HG02623 (cell line): Measurements from ENCODE around the gene PWWP2B.
"Not testable (repeated sequence)": the region's sequence is repeated elsewhere in the genome, so short reads cannot be mapped to it uniquely, and the experiment has no call there.

Experiments
- ATAC-seq: cut with Tn5 transposase; IDR thresholded peaks from one replicate; pipeline ENCODE4 v1.9.1; 2021; ENCODE audit warnings: moderate library complexity; ENCODE audit not compliant: unreplicated experiment

PWWP2B gene

GRCh38 chr10:132379026-132379425 lies 18.0 kb upstream of the PWWP2B start:
- not testable (repeated sequence) for ATAC-seq

GRCh38 chr10:132380986-132381385 lies 16.0 kb upstream of the PWWP2B start:
- ATAC-seq, result not testable (repeated sequence)

- no peak for ATAC-seq
Measured at GRCh38 chr10:132381741-132382140, 15.3 kb upstream of the PWWP2B start.

- no peak for ATAC-seq
Measured at GRCh38 chr10:132382231-132382922, 14.6 kb upstream of the PWWP2B start.

GRCh38 chr10:132383101-132383500 lies 13.9 kb upstream of the PWWP2B start:
- no peak for ATAC-seq

GRCh38 chr10:132383751-132384196 lies 13.2 kb upstream of the PWWP2B start:
- ATAC-seq, result no peak

GRCh38 chr10:132384618-132385388 lies 12.2 kb upstream of the PWWP2B start:
- no peak for ATAC-seq

GRCh38 chr10:132385389-132385667 lies 11.7 kb upstream of the PWWP2B start:
- no peak for ATAC-seq

- ATAC-seq, result no peak
Measured at GRCh38 chr10:132385721-132386418, 11.1 kb upstream of the PWWP2B start.

- no peak for ATAC-seq
Measured at GRCh38 chr10:132386419-132386831, 10.6 kb upstream of the PWWP2B start.

- ATAC-seq, result not testable (repeated sequence)
Measured at GRCh38 chr10:132386896-132387295, 10.1 kb upstream of the PWWP2B start.

GRCh38 chr10:132387764-132388210 lies 9.2 kb upstream of the PWWP2B start:
- no peak for ATAC-seq

- no peak for ATAC-seq
Measured at GRCh38 chr10:132388891-132389432, 8.0 kb upstream of the PWWP2B start.

- ATAC-seq, result no peak
Measured at GRCh38 chr10:132389433-132390169, 7.4 kb upstream of the PWWP2B start.

GRCh38 chr10:132390170-132390920 lies 6.7 kb upstream of the PWWP2B start:
- ATAC-seq, result no peak

- no peak for ATAC-seq
Measured at GRCh38 chr10:132390921-132391675, 5.9 kb upstream of the PWWP2B start.

- no peak for ATAC-seq
Measured at GRCh38 chr10:132391676-132392020, 5.4 kb upstream of the PWWP2B start.

- no peak for ATAC-seq
Measured at GRCh38 chr10:132392184-132392800, 4.7 kb upstream of the PWWP2B start.
